Endothelial cell of umbilical vein (primary cell): ENCODE measurements around the gene TBX21. TPM values are rescaled to one million over a fixed set of nuclear protein-coding genes. Genes with fewer than 3 reads are reported as not detected.

Source experiments
- BruUV-seq: library from RNA; stranded (reverse); fragments of 400-500 nt; replicated peaks from 2 replicates; lab custom pipeline; 2021; lab: Mats Ljungman, UMichigan
- CTCF ChIA-PET: fragments of 300-600, 350-600 bp; sonication (Branson Sonifier 250); formaldehyde crosslinking; loops from one replicate; lab custom pipeline; 2021; ENCODE audit warnings: antibody characterized with exemption, inconsistent platforms; lab: Charles Lee
- POLR2A ChIA-PET: fragments of 300-600, 350-600 bp; sonication (Branson Sonifier 250); formaldehyde crosslinking; loops from one replicate; lab custom pipeline; 2021; ENCODE audit warnings: antibody characterized with exemption, inconsistent platforms; lab: Charles Lee
- DNase-seq: peaks from one replicate; pipeline ENCODE4 v3.0.0-alpha.2; 2011; ENCODE audit warnings: low read depth, low spot score
- FAIRE-seq: peaks from 2 replicates; lab custom pipeline; 2011; peaks lifted over from hg19 to GRCh38; lab: Jason Lieb, UNC
- H2AFZ ChIP-seq: 2 replicates; pipeline ENCODE4 v1.6.0; 2012; ENCODE audit warnings: low read depth, low read length, control low read depth, inconsistent platforms
- H3K27ac ChIP-seq: 2 replicates; pipeline ENCODE4 v1.5.1; 2011; ENCODE audit warnings: low read depth, mild to moderate bottlenecking, control low read depth, low read length, moderate library complexity; ENCODE audit not compliant: insufficient read depth
- H3K27me3 ChIP-seq, 2 experiments: 2 replicates each; pipeline versions ENCODE4 v1.6.0 to v1.6.1; 2011; ENCODE audit warnings: low read length in 2 of 2, mixed read lengths in 1 of 2; ENCODE audit not compliant: control insufficient read depth in 2 of 2, insufficient read depth in 2 of 2
- H3K36me3 ChIP-seq, 2 experiments: 2 replicates in 1 of 2; 3 replicates in 1 of 2; pipeline ENCODE4 v1.5.1; 2011; ENCODE audit warnings: low read length in 2 of 2, mild to moderate bottlenecking in 1 of 2, moderate library complexity in 1 of 2; ENCODE audit not compliant: control insufficient read depth in 2 of 2, insufficient read depth in 2 of 2; ENCODE audit errors: extremely low read depth in 1 of 2
- H3K4me1 ChIP-seq: 3 replicates; pipeline ENCODE4 v1.5.1; 2011; ENCODE audit warnings: mild to moderate bottlenecking, low read length; ENCODE audit not compliant: control insufficient read depth, insufficient read depth; ENCODE audit errors: extremely low read depth
- H3K4me2 ChIP-seq: 2 replicates; pipeline ENCODE4 v1.6.1; 2011; ENCODE audit warnings: low read length, control low read depth, mixed read lengths; ENCODE audit not compliant: insufficient read depth
- H3K4me3 ChIP-seq, 3 experiments: fragments of 200-600 bp in 1 of 3; sonication (generic), shearing (Covaris generic) in 1 of 3; replicated peaks in 1 of 3; 2 replicates each; pipeline ENCODE4 v1.5.1; 2011 to 2016; ENCODE audit warnings: control low read depth in 3 of 3, low read length in 3 of 3, mild to moderate bottlenecking in 2 of 3, inconsistent platforms in 1 of 3, low read depth in 1 of 3, moderate library complexity in 1 of 3; ENCODE audit not compliant: insufficient read depth in 1 of 3
- H3K79me2 ChIP-seq: 2 replicates; pipeline ENCODE4 v1.6.0; 2012; ENCODE audit warnings: low read length, inconsistent platforms; ENCODE audit not compliant: control insufficient read depth, insufficient read depth
- H3K9ac ChIP-seq: replicated peaks from 2 replicates; pipeline ENCODE3; 2011; ENCODE audit warnings: low read length, control low read depth; ENCODE audit not compliant: insufficient read depth; ENCODE audit errors: extremely low read depth
- H3K9me1 ChIP-seq: replicated peaks from 3 replicates; pipeline ENCODE4 v1.6.0; 2011; ENCODE audit warnings: mild to moderate bottlenecking, low read length; ENCODE audit not compliant: control insufficient read depth, insufficient read depth; ENCODE audit errors: extremely low read depth
- H3K9me3 ChIP-seq: replicated peaks from 2 replicates; pipeline ENCODE4 v1.5.1; 2012; ENCODE audit warnings: low read length, inconsistent platforms; ENCODE audit not compliant: control insufficient read depth, insufficient read depth
- H4K20me1 ChIP-seq: replicated peaks from 2 replicates; pipeline ENCODE3; 2011; ENCODE audit warnings: mild to moderate bottlenecking, low read length; ENCODE audit not compliant: control insufficient read depth, insufficient read depth; ENCODE audit errors: extremely low read depth
- EZH2 ChIP-seq: IDR thresholded peaks from 2 replicates; pipeline ENCODE4 v1.6.1; 2012; ENCODE audit warnings: borderline replicate concordance, low read depth, mild to moderate bottlenecking, moderate library complexity, low read length, inconsistent platforms; ENCODE audit not compliant: severe bottlenecking
- FOS ChIP-seq: IDR thresholded peaks from 2 replicates; pipeline ENCODE4 v1.6.1; 2011; ENCODE audit warnings: mild to moderate bottlenecking, low read length, moderate library complexity, borderline replicate concordance; ENCODE audit not compliant: insufficient read depth
- GATA2 ChIP-seq: IDR thresholded peaks from 2 replicates; pipeline ENCODE4 v1.7.0; 2011; ENCODE audit warnings: low read depth, mild to moderate bottlenecking, moderate library complexity, mixed read lengths, low read length; ENCODE audit not compliant: insufficient read length, insufficient read depth
- JUN ChIP-seq: IDR thresholded peaks from 2 replicates; pipeline ENCODE4 v1.6.1; 2011; ENCODE audit warnings: borderline replicate concordance, low read depth; ENCODE audit not compliant: insufficient read length, insufficient read depth
- MYC ChIP-seq: IDR thresholded peaks from one replicate; pipeline ENCODE4 v1.6.1; 2011; ENCODE audit warnings: mild to moderate bottlenecking, low read depth, low read length
- POLR2A ChIP-seq: IDR thresholded peaks from 2 replicates; pipeline ENCODE4 v1.6.1; 2012; ENCODE audit warnings: low read depth, mild to moderate bottlenecking, control low read depth, low read length
- POLR2AphosphoS5 ChIP-seq: IDR thresholded peaks from 2 replicates; pipeline ENCODE4 v1.6.1; 2012; ENCODE audit warnings: low read depth, mild to moderate bottlenecking, control low read depth, low read length, moderate library complexity; ENCODE audit not compliant: insufficient read depth
- dilution Hi-C: fragments of 300-500 bp; cut with MboI; formaldehyde crosslinking; loops from one replicate; pipeline ENCODE4 v1.15.0; 2019; ENCODE audit warnings: low sequenced_read_pairs; ENCODE audit not compliant: extremely low pct_ligation_motif_present
- intact Hi-C: fragments of 100-400 bp; cut with micrococcal nuclease; formaldehyde crosslinking; loops from one replicate; pipeline ENCODE4 v1.10.0; 2022
- polyA plus RNA-seq, 4 experiments: library from polyadenylated mRNA; depleted of rRNA in 3 of 4; stranded (reverse) in 3 of 4; unstranded in 1 of 4; fragments of >200 nt; gene quantifications; 2 replicates each; pipeline versions ENCODE4 v1.2.1 to v1.2.3, GENCODE V29; 2011 to 2012; ENCODE audit warnings: missing spikeins in 1 of 4
- total RNA-seq: library from RNA; stranded (reverse); gene quantifications from 2 replicates; pipeline ENCODE4 v1.2.3, GENCODE V29; 2021
- TF ChIP-seq, protein P1 (sequence below), 2 donors: IDR thresholded peaks; 1 replicate in 1 of 2; 2 replicates in 1 of 2; pipeline ENCODE4 v1.5.1; 2011; ENCODE audit warnings: low read length in 2 of 2, mild to moderate bottlenecking in 2 of 2, moderate library complexity in 2 of 2, control low read depth in 1 of 2, inconsistent platforms in 1 of 2, low read depth in 1 of 2; ENCODE audit not compliant: insufficient read depth in 1 of 2; ENCODE audit errors: extremely low read depth in 1 of 2
- TF ChIP-seq, protein P2 (sequence below): IDR thresholded peaks from 2 replicates; pipeline ENCODE4 v1.6.1; 2011; ENCODE audit not compliant: insufficient read depth, insufficient read length

The TBX21 gene
- total and polyA plus RNA-seq, 2 donors (not counting 3 experiments of a cell fraction or from before 2014, with no cell fraction given) = not detected

DNA sequence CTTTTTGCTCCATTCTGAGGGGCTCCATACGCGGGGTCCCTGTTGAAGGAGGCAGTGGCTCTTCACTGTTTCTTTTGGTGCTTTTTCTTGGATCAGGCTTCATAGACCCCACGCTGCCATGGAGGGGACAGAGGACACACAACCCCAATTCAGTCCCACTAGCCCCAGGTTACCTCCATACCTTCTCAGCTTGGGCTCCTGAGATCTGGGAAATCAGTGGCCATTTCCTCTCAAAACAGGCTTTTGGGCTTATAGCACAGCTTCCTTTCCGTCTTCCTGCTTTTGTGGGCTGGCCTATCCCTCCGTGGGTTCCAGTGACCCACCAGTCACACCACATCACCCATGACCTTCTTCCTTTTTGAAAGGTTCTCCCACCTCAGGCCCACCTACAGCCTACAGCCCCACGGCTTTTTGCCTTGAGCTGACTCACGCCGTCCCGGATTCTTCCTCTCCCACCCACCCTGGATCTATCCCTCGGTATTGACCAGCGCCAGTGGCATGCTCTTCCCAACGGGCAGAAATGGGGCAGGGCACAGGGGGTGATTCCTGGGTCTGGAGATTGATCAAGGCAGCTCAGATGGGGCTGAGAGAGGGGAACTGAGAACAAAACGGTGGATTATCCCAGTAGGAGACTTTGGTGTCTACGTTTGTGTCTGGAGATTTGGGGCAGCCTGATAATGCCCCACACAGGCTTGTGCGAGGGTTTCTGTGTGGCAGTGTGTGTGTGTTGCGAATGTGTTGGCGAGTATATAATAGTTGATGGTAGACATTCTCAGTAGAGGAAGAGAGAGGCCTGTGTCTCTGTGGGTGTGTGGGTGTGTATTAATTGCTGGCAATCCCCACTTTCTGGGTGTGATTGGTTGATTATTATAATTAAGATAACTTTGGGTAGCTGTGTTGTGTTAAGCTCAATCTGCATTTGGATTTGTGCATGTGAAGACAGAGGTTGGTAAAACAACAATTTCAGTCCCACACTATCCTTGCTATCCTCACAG lies 3.8 kb downstream of the TBX21 start:
- intact Hi-C loops = no loop called here
- no peak overlapping the region for H3K9ac ChIP-seq
- ChIA-PET POLR2A (no interaction called here), CTCF (interaction anchor here (1.0 kb wide), 2 partner anchors 13 to 27 kb away, joined by 3 read pairs; no protein-coding TSS in a partner anchor)
- no peak overlapping the region for H3K4me2 ChIP-seq
- BruUV-seq = no TSS peak
- no peaks in the 10 kb centered on the region for H3K4me1 ChIP-seq
- no peaks in the 10 kb centered on the region for H3K36me3 ChIP-seq
- H3K4me3 ChIP-seq = no peak overlapping the region
- no peak for DNase-seq
- no peaks in the 10 kb centered on the region for H3K9me3 ChIP-seq
- H3K27ac ChIP-seq = no peak overlapping the region
- H3K9me1 ChIP-seq = no peaks in the 10 kb centered on the region
- no peak for FAIRE-seq
- dilution Hi-C loops = no loop called here
- H2AFZ ChIP-seq = no peak overlapping the region
- TF ChIP-seq GATA2 (no peak), POLR2AphosphoS5 (no peak), EZH2 (no peak), MYC (no peak), JUN (no peak), FOS (no peak), POLR2A (no peak)
- TF ChIP-seq, protein P1, sequence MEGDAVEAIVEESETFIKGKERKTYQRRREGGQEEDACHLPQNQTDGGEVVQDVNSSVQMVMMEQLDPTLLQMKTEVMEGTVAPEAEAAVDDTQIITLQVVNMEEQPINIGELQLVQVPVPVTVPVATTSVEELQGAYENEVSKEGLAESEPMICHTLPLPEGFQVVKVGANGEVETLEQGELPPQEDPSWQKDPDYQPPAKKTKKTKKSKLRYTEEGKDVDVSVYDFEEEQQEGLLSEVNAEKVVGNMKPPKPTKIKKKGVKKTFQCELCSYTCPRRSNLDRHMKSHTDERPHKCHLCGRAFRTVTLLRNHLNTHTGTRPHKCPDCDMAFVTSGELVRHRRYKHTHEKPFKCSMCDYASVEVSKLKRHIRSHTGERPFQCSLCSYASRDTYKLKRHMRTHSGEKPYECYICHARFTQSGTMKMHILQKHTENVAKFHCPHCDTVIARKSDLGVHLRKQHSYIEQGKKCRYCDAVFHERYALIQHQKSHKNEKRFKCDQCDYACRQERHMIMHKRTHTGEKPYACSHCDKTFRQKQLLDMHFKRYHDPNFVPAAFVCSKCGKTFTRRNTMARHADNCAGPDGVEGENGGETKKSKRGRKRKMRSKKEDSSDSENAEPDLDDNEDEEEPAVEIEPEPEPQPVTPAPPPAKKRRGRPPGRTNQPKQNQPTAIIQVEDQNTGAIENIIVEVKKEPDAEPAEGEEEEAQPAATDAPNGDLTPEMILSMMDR (IDR thresholded peaks at IDR 0.05; ENCODE audit: extremely low read depth in 1 of 2, insufficient read depth in 1 of 2, low read depth in 1 of 2, low read length in 2 of 2) = no peak
- TF ChIP-seq, protein P2, sequence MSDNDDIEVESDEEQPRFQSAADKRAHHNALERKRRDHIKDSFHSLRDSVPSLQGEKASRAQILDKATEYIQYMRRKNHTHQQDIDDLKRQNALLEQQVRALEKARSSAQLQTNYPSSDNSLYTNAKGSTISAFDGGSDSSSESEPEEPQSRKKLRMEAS = no peak
- H4K20me1 ChIP-seq = no peaks in the 10 kb centered on the region
- peaks cover 26 to 29% of the 10 kb centered on the region in 2 experiments for H3K27me3 ChIP-seq
- H3K79me2 ChIP-seq = no peaks in the 10 kb centered on the region
